C1 segment of cervical spinal cord (tissue), 14 donors: Measurements from ENCODE around the gene BOLA1.
"Not testable (repeated sequence)": the region's sequence is repeated elsewhere in the genome, so short reads cannot be mapped to it uniquely, and the experiment has no call there.

ENCODE experiments used
- DNase-seq, 14 donors: peaks; one replicate each; lab custom pipeline; 2025; lab: John Stamatoyannopoulos, UW

BOLA1 gene, protein sequence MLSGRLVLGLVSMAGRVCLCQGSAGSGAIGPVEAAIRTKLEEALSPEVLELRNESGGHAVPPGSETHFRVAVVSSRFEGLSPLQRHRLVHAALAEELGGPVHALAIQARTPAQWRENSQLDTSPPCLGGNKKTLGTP

DNA sequence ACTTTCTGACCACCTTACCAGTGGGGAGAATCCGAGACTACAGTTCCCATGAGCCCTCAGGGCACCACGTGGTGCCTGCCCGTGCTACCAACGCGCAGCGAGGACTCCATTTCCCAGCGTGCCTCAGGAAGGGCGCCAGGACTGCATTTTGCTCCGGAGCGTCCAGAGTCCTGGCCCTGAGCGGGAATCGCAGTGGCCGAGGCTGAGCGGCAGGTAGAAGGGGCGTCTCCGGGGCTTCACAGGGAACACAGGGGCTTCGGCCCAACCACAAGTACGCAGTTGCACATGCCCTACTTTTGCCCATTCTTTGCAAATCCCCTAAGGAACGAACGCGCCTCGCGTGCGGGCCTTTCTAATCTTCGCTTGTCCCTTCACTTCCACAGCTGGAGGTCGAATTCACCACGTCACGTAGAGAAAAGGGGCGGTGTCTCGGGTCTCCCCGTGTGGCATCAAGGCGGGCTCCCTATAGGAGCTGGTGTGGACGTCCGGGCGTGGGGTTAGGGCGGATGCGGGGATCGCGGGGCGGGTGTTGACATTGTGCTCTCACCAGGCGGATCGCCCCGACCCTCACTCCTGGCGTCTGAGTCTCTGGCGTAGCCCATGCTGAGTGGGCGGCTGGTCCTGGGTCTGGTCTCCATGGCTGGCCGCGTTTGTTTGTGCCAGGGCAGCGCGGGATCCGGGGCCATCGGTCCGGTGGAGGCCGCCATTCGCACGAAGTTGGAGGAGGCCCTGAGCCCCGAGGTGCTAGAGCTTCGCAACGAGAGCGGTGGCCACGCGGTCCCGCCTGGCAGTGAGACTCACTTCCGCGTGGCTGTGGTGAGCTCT lies at the start of gene BOLA1:
Gene BOLA1, plus strand, starts transcription at position 109 of the 825 bp plus-strand sequence. Its CDS starts 492 bp downstream, at position 601.
- DNase-seq = peak; percentile 50 to 93 (median 88)

DNA sequence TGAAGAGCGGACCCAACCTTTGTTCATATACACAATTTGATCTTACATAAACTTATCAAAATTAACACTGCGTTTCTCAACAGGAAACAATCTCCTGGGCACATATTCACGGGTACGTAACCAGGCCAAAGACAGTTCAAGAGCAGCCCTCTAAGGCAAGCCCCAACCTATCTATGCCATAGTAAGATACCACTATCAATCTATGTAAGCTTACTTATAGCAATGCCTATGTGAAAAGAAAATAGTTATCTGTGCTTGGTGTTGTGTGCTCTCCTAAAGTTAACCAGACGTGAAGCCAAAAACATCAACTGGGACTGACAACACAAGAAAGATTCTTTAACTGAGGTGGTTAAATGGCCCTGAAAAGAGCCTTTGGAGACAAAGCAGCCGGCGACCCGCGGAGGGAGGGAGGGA lies 49.4 kb upstream of the BOLA1 start:
- no peak for DNase-seq

DNA sequence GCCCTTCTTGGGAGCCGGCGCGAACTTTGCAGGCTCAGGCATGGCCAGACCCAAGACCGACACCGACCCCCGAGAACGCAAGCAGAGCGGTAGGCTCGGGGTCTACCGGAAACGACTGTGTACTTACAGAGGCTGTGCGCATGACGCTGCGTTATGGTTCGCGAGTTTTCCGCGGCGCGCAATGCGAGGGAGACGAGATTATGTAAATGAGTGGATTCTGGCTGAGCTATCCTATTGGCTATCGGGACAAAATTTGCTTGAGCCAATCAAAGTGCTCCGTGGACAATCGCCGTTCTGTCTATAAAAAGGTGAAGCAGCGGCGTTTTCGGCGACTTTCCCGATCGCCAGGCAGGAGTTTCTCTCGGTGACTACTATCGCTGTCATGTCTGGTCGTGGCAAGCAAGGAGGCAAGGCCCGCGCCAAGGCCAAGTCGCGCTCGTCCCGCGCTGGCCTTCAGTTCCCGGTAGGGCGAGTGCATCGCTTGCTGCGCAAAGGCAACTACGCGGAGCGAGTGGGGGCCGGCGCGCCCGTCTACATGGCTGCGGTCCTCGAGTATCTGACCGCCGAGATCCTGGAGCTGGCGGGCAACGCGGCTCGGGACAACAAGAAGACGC lies 48.5 kb upstream of the BOLA1 start:
- DNase-seq = not testable (repeated sequence)

DNA sequence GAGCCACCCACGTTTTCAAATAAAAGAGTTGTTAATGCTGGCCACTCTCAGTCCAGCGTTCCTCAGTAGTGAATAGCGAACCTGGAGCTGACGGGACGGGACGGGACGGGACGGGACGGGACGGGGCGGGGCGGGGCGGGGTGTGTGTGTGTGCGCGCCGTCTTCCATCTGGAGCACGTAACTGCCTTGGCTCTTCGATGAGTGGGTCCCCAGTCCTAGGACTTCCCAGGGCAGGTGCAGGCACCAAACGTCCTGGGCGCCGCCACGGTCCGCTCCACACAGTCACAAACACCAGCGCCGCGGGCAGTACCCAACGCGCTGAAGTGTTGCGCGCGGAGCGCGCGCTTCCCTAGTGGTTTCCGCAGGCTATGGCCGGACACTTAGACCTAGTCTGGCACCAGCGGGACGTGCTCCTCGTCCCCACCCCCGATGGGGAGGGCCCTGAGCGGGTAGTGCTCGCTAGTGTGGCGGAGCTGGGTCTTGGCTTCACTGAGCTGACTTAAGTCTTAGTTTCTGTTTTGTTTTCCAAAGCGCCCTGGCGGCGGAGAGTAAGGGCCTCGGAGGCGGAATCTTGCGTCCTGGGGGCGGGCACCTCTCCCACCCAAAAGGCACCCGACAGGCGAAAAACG lies 47.7 kb upstream of the BOLA1 start:
- not testable (repeated sequence) for DNase-seq

DNA sequence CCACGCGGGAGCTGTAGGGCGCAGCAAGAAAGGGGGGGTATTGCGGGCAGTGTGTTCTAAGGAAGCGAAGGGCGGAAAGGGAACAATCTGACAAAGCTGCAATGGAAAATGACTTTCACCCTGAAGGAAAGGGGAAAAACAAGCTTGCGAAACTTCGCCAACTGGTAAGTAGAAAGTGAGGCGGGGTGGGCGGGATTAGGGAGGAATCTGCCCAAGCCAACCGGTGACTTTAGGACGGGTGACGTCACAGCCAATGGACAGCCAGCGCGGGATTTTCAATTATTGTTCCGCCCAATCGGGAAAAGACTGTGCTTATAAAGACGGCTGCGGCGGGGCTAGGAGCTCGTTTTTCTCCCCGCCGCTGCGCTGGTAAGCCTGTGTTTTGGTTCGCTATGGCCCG lies 47.1 kb upstream of the BOLA1 start:
- DNase-seq = not testable (repeated sequence)

DNA sequence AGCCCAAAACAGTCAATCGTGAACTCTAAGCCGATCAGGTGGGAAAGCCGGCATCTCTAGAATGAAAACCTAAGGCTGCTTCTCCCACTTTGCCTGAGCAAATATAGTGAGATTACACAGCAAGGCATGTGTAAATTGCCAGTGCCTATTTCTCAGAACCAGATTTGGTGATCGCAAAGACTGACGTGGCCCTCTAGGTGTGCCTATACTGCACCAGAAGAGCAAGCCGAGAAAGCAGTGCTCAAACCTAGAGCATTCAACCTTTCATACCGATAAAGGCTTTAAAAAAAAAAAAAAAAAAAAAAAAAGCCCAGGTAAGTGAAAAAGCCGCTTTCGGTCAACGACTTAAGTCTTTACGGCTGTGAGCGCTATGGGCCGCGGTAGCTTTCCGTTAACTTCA lies 39.1 kb upstream of the BOLA1 start:
- not testable (repeated sequence) for DNase-seq

DNA sequence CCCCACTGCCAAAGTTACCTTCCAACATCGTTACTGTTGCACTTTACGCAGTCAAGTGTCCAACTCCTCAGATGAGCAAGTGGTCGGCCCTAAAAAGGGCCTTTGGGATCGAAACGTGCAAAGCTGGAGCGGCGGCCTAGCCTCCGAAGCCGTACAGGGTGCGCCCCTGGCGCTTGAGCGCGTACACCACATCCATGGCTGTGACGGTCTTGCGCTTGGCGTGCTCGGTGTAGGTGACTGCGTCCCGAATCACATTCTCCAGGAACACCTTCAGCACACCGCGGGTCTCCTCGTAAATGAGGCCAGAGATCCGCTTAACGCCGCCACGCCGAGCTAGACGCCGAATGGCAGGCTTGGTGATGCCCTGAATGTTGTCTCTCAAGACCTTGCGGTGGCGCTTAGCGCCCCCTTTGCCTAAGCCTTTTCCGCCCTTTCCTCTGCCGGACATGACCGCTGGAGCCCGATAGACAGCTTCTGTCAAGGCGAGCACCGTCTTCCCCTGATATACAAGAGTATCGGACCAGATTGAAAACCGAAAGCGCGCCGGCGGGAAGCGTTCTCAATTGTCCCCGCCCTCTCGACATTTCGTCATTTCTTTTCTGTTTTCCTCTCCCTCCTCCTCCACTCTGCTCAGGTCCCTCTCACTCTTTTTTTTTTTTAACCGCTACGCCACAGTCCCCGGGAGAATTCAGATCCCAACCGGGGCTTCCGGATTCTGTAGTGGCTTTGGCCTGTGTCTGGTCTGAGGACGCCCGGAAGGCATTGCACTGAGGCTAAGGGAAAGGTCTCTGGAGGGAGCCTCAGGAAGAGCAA lies 38.5 kb upstream of the BOLA1 start:
- not testable (repeated sequence) for DNase-seq

DNA sequence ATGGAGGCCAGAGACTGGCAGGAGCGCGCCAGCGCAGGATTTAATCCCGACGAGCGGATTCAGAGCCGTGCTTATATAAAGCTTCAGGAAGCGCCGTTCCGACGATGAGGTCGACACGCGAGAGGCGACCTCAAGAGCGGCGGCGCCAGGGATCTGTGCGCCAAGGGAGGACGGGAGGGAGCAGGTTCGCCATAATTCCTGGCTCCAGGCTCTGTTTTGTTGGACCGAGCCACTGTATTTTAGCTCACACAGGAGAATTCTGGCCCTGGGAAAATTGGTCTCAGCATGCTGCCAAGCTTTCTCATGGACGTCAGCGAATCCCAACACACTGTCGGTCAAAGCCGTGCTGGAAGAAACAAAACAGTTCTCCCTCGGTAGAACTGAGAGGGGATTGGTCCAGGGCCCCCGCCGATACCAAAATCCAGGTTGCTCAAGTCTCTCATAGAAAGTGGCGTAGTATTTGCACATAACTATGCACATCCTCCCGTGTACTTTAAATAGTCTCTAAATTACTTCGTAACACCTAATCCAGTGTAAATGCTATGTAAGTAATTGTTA lies 37.8 kb upstream of the BOLA1 start:
- not testable (repeated sequence) for DNase-seq

DNA sequence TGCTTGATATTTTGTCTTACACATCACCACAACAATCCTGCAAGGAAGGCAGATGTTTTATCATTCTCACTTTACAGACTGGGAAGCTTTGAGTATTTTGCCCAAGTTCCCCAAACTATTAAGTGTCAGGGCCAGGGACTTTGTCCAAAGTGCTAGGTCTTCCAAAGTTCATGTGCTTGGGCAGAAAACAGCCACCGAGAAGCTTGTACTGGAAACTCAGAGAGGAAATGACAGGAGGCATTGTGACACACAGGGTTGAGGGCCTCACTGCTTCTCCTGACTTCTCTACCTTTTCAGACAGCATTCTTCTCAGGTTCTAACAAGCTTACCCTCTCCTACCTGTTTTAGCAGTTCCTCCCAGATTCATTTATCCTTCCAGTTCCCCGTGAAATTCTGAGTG lies 32.5 kb upstream of the BOLA1 start:
- not testable (repeated sequence) for DNase-seq

DNA sequence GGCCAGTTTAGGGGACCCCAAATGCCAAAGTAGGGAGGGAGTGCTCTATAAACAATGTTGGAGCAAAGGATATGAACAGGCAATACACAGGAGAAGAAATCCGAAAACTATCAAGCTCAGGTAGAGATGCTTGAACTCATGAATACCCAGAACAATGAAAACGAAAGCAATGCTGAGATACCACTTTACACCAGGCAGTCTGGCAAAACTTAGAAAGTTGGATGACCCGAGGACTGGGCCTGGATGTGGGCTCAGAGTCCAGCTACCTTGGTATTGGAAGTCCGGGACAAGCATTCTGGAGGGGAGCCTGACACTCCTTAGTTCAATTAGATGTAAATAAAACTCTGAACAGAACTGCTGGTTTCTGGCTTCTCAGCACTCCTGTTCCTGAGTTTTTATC lies 26.3 kb upstream of the BOLA1 start:
- DNase-seq = not testable (repeated sequence)

DNA sequence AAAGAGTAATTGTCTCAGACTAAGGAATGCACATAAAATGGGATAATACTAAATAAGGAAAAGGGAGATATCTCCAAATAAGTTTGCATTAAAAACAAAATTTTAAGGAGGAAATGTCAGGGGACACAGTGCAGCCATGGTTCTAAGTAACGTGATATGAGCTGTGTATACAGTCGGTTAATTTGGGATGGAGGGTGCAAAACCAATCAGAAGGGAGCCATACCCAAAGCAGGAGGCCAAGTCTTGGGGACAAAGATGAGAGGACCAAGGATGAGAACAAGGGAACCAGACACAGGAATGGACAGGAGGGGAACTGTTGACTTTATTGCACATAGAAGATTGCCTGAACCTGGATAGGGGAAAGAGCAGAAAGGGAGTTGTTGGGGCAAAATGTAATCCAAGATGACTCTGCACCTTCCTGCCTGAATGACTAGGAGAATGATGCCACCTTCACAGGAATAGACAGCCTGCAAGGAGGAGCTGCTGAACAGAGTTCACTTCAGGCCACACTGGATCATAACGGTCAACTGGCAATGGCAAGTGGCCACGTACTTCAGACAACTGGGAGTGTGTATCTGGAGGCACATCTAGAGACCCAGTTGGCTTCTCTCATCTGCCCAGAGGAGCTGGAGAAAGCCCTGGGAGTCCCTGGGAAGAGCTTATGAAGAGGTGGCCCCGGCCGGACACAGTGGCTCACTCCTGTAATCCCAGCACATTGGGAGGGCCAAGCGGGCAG lies 22.0 kb upstream of the BOLA1 start:
- no peak for DNase-seq

DNA sequence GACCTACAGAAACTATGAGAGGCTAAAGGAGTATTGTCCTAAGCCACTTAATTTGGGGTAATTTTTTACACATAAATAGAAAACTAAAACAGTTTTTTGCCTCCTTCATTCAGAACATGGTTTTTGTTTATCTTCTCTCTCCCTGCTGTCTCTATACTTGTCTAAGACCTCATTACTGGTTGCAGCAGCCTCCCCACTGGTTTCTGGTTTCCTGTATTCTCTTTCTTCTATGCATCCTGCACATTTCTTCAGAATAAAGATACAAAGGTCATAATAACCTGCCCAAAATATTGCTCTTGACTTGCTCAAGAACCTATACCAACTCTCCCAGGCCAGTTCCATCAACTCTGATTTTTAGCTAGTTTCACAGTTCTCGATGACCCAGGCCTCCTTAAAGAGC lies 19.8 kb upstream of the BOLA1 start:
- no peak for DNase-seq

DNA sequence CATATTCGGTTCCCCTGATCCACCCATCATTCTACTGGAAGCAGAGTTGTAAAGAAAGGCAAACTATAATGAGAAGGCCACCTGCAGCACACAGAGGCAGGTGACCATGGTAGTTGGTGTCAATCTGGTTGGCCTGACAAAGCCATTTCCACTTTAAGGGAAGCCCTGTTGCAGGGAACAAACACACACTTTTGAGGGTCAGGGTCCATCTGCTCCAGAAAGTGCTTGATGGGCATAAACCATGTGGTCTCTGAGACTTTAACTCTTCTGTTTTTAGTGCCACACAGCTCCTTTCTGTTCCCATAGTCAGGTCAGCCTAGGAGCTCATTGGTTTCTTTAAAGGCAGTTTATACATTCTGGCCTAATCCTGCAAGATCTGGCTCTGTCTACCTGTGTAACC lies 17.5 kb upstream of the BOLA1 start:
- no peak for DNase-seq

DNA sequence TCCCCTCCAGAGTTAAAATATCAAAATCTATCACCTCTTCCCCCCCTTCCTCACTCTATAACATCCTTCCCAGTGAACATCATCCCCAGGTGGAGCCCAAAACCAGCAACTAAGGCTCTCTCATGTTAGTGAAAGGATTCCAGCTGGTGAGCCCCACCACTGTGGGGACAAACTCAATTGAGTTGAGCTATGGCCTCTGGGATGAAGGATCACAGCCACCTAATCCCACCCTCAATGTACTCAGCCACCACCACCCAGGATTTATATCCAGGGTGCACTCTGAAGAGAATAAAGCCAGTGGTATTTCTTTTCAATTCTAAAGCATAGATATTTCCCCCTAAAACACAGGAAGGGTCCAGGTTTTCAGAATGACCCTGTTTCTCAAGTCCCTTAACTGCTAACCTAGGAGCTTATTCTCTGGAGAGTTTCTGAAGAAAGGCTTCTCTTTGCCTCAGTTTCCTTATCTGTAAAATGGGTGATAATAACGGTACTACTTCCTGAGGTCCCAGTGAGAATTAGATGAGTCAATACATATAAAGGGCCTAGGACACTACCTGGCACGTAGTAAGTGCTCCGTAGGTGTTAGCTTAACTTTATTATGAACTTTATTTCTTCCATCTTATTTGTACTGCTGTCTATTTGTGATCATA lies 15.6 kb upstream of the BOLA1 start:
- no peak for DNase-seq

DNA sequence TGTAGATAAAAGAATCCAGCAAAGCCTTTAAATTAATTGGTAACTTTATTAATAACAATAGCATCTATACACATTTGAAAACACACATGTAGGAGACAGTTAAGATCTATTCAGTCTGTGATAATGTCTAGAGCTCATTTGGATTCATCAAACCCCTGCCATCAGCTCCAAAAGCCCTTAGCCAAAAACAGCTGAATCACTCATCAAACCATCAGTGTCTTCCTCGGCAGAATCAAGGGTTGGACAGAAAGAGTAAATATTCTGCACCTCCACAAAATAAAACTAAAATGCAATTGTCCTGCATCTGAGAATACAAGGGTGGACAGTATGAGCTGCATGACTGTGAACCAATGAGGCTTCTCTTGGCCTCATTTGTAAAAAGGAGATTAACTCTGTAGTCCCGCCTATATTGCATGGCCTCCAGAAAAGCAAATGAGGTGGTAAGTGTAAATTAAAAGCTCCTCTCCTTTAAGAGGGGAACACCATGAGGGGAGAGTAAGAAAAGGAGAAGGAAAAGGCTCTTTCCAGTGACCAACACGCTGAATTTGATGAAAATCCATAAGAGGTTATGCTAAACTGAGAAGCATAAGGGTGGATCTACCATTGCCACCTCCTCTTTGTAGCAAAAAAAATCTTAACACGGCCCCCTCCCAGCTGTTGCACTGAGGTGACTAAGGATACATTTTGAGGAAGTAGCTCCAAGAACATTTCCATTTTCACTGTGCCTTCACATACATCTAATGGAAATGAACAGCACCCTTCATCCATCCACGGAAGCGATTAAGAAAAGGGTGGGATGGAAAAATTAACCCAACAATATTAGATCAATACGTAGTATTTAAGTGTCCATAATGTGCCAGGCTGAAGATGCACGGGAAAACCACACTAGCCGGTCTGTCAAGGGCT lies 14.7 kb upstream of the BOLA1 start:
- peak in 1 of 14 donors; percentile 41 for DNase-seq

DNA sequence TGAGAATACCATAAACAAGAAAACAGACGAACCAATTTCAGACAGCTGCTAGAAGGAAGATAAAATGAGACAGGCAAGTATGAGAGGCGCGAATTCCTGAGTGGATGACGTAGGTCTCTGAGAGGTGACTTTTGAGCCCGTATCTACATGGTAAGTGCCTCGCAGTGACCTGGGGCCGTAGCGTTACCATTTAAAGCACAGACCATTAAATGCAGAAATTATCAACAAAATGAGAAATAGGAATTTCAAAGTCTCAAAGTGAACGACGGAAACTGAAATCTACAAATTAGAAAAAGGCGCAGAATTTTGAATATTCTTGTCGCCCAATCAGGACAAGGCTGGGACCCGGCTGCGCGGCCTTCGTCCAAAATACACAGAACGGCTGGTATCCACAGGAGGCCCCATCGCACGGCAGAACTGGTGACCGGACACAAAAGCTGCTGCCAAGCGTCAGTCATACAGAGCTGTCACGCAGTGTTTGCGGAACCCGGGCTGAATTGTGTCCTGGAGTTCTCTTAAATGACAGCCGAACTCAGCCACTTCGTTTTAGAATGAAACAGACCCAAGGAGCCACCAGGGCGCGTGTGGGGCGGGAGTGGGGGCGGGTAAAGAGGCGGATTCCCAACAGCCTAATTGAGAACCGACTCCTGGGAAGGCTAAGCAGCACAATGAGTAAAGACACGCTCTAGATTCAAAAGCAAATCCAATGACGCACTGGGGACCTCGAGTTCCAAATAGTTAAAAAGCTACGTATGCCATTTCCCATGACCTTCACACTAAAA lies 13.8 kb upstream of the BOLA1 start:
- DNase-seq = peak; percentile 18 to 91 (median 71)

DNA sequence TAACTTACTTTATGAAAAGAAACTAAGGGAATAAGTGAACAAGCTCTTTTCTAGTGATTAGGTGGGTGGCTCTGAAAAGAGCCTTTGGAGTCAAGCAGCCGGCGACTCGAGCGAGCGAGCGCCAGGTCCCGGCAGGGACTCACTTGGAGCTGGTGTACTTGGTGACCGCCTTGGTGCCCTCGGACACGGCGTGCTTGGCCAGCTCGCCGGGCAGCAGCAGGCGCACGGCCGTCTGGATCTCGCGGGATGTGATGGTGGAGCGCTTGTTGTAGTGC lies 13.3 kb upstream of the BOLA1 start:
- peak in 3 of 14 donors; percentile 54 to 61 (median 58) for DNase-seq
